ENCODE data around the gene ATG9B.
A peak's percentile ranks its signal among the peaks of the same experiment; 100 is the strongest.

The ATG9B gene

GRCh38 chr7:151062399-151063211, 38.3 kb upstream of the ATG9B start:
- DNase-seq (ENCODE audit: low read depth) = peak; percentile 64
- H3K4me3 ChIP-seq (ENCODE audit: low read length) = peak overlapping the region; percentile 29
- no peak for TF ChIP-seq CTCF (conservative IDR thresholded peaks at IDR 0.05; ENCODE audit: low read length)

GRCh38 chr7:151062111-151062398, 37.8 kb upstream of the ATG9B start:
- no peak for DNase-seq (ENCODE audit: low read depth)
- peak overlapping the region; percentile 9; the same call in 1 of the 2 replicates for H3K4me3 ChIP-seq (ENCODE audit: low read length)
- no peak for TF ChIP-seq CTCF (conservative IDR thresholded peaks at IDR 0.05; ENCODE audit: low read length)

- DNase-seq (ENCODE audit: low read depth) = no peak
- H3K4me3 ChIP-seq (ENCODE audit: low read length) = peak overlapping the region; percentile 88
- TF ChIP-seq CTCF (conservative IDR thresholded peaks at IDR 0.05; ENCODE audit: low read length) = no peak
These were observed 37.2 kb upstream of the ATG9B start for GRCh38 chr7:151061213-151062110.

- TF ChIP-seq CTCF (conservative IDR thresholded peaks at IDR 0.05; ENCODE audit: low read length) = 0 out of 2 replicates have a peak, but pooled peaks have one; percentile 7
- H3K4me3 ChIP-seq (ENCODE audit: low read length) = peak overlapping the region; percentile 88
- DNase-seq (ENCODE audit: low read depth) = no peak
These were observed 36.3 kb upstream of the ATG9B start for GRCh38 chr7:151060416-151061212.

- no peak for TF ChIP-seq CTCF (conservative IDR thresholded peaks at IDR 0.05; ENCODE audit: low read length)
- H3K4me3 ChIP-seq (ENCODE audit: low read length) = peak overlapping the region; percentile 88
- no peak for DNase-seq (ENCODE audit: low read depth)
These were observed 35.8 kb upstream of the ATG9B start for GRCh38 chr7:151060113-151060415.

GRCh38 chr7:151059367-151060112, 35.2 kb upstream of the ATG9B start, which contains the start of gene SLC4A2:
SLC4A2 (plus strand) TSS chr7:151059589; CDS start chr7:151061988, 2,399 bp downstream.
- H3K4me3 ChIP-seq (ENCODE audit: low read length) = peak within 1 kb of the TSS; percentile 88
- peak; percentile 63 for DNase-seq (ENCODE audit: low read depth)
- peak; percentile 38 for TF ChIP-seq CTCF (conservative IDR thresholded peaks at IDR 0.05; ENCODE audit: low read length)
